NAMALWA (cell line): ENCODE data around the gene NTN4.
"Not testable (repeated sequence)": the region's sequence is repeated elsewhere in the genome, so short reads cannot be mapped to it uniquely, and the experiment has no call there.

Experiments
- DNase-seq: peaks from one replicate; pipeline ENCODE4 v3.0.0-alpha.2; 2015; ENCODE audit warnings: low spot score

The NTN4 gene

DNA sequence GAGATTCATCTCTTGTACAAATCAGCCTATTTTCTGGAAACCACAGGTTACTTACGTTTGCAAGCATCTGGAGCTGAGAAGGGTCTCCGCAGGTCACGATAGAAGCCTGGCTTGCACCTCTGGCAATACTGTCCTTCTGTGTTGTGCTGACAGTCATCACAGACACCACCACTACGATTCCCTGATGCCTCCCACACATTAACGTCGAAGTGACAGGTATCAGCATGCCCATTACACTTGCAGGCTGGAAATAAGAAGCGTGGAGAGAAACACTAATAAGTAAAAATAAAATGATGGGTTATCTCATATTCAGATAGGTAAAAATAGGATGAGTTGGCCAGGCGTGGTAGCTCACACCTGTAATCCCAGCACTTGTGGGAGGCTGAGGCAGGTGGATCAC is 80.2 kb downstream of the NTN4 start:
- no peak for DNase-seq

DNA sequence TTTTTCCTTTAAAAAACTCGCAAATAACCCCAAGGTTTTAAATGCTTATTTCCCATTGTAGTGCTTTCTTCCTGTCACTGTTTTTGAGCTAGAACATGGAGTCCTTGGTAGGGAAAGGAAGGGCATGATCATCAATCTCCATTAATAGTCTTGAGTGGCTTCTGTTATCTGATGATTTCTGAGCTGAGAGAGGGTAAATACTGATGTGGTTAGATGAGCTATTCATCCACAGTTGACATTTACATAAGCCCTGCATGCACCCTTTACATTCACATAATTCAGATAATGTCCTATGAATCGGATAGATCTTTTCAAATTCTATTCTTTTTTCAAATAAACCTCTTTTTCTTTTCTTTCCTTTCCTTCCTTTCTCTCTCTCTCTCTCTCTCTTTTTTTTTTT is 81.4 kb downstream of the NTN4 start:
- no peak for DNase-seq

DNA sequence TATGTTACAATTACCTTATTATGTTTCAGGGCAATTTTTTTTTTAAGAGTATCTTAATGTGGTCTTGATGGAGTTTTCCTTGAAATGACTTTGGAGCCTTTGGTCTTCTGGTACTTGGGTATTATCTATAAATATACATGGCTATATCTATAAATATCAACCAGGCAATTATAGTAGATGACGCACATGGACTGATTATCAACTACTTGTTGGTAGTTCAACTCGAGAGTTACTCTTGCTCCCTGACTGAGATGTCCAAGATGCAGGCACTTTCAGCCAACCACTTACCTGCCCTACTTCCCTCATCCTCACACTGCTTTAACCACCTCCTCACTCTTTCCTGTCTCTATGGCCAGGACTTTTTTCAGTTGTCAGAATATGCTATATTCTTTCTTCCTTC is 85.4 kb downstream of the NTN4 start:
- DNase-seq: no peak

DNA sequence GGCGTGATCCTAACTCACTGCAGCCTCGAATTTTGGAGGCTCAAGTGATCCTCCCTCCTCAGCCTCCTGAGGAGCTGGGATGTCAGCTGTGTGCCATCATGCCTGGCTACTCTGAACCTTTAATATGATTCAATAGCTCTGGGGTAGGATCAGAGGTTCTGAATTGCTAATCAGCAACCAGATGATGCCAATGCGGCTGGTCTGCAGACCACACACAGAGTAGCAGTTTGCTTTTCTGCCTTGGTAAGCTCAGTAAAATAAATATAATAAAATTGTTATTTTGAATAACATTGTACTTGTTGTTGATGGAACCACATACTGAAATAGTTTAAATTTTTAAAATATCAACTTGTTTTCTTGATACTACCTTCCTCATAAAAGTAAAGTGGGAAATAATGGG is 86.6 kb downstream of the NTN4 start:
- no peak for DNase-seq

DNA sequence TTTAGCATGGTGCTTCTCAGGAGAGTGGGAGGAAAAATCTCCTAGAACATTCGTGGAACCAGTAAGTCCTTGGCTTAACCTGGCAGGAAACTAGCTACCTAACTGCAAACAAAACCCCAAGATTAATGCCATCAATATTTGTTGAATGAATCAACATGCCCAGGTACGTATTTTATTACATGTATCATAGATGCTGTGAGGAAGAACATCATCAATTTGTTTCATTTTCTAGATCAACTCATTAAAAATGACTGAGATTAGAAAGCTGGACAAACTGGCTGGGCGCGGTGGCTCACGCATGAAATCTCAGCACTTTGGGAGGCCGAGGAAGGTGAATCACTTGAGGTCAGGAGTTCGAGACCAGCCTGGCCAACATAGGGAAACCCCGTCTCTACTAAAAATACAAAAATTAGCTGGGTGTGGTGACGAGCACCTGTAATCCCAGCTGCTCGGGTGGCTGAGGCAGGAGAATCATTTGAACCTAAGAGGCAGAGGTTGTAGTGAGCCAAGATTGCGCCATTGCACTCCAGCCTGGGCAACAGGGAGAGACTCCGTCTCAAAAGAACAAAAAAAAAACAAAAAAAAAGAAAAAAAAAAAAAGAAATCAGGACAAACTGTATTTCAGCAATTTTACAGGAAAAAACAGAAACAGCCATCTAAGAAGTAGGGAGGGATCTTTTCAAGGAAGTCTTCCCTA is 88.7 kb downstream of the NTN4 start:
- no peak for DNase-seq

DNA sequence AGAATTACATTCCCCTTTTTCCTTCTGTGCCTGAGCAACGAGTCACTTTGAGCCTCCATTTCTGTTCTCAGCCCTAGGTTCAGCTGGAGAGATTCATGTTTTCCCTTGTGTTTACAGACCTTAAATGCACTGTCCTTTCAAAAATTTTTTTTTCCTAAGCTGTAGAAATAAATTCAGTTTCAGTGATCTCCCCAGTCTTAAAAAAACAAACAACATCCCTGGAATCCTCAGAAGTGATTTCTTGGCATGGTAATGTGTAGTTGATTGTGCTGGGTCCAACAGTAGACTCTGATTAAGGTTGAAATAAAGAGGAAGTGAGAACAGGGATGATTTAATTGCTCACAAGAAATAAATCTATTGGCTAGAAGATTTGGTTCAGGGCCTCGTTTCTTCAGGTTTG is 89.3 kb downstream of the NTN4 start:
- peak; percentile 8 for DNase-seq

DNA sequence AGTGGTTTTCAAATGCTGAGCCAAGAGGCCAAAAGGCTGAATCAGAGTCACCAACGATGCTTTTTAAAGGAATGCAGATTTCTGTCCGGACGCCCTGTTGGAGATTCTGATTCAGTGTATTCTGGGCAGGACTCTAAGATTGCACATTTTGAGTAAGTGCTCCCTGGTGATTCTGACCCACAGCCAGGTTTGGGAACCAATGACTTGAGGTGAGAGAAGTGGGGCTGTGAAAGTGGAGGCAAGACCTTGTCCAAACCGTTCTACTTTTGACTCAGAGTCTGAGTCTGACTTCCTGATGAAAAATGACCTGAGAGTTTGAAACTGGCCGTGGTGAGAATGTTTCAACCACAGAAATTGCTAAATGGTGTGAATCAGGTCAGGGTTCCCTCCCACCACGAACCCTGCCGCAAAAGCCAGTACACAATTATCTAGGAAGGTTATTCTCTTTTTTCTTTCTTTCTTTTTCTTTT is 90.2 kb downstream of the NTN4 start:
- no peak for DNase-seq

DNA sequence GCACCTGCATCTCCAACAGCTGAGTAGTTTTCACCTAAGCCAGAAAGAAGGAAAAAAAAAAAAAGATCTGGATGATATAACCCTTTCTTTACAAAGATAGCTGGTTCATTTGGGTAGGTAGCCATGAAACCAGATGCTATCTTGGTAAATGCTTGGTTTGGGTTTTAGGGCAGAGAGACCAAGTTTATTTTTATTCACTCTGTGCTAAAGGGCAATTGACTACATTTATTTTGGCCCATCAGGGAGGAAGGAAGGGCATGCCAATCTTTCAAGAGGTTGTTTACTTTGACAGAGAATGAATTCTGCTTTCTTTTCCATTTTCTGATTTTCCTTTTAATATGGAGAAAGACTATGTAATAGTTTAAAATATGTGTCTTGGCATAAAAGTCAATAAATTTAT is 91.0 kb downstream of the NTN4 start:
- DNase-seq: no peak

DNA sequence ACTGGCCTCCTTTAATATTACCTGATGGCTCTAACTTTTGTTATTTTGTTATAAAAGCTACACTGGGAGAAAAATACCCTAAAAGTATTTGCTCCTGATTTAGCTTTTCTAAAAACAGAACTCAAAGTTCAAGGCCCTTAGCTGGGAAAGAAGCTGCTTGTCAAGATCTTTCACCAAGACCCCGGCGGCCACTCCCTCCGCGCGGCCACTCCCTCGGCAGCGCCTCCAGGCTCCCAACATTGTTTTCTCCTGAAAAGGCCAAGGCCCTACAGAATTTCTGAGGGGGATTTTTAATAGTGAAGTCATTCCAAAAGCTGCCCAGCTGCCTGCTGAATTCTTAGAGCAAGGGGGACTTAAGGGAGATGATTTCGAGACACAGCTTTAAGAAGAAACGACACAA is 96.4 kb downstream of the NTN4 start:
- DNase-seq: no peak

DNA sequence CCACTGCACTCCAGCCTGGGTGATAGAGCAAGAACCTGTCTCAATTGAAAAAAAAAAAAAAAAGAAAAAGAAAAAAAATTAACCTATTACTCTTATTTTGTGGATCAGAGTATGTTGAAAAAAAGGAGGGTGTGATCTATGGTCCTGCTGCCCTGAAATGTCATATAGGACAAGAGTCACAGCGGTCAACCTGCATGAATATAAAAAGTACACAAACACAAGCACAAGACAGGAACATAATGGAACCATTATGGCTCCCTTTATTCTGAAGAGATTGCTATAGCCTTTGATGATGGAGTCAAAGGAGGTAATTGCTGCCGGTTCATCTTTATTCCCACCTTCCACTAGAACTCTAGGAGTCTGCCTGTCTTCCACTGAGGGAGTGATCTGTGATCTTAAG is 96.9 kb downstream of the NTN4 start:
- DNase-seq: no peak

DNA sequence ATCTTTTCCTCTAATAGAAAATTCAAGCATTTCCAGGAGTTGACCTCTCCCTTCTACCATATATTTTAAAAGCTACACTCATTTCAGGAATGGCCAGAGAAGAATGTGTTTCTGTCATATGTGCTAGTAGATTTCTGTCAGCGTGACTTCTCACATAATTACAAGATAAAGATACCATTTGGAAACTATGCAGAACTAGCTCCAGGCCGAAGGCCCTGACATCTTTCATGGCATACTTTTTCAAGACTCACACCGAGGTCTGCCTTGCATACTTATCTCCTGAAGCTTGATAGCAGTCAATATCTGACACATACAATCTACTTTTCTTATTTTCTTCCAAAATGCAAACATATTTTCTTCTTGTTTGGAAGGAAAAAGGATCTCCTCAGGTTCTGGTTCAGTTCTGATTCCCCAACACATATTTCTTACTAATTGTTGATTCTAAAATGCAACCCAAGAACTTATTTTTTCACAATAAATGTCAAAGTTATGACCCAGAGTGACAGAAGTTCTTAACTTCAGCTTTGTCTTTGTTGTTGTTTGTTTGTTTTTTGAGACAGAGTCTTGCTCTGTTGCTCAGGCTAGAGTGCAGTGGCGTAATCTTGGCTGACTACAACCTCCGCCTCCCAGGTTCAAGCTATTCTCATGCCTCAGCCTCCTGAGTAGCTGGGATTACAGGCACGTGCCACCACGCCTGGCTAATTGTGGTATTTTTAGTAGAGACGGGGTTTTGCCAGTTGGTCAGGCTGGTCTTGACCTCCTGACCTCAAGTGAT is 99.5 kb downstream of the NTN4 start:
- no peak for DNase-seq

DNA sequence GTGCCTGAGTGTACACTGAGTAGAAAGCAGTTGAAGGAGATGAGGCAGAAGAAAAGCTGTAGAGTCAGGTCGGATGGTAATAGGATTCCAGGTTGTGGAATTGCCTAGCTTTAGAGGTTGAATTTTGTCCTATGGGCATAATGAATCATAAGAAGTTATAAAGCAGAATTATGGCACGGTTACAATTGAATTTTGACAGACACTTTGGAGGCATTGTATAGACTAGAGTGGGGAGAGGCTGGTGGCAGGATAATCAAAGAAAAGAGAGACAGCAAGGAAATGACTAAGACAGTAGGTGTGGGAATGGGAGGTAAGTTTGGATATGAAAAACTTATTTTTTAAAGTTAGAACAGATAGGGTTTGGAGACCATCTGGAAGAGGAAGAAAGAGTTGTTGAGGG is 102.6 kb downstream of the NTN4 start:
- no peak for DNase-seq

DNA sequence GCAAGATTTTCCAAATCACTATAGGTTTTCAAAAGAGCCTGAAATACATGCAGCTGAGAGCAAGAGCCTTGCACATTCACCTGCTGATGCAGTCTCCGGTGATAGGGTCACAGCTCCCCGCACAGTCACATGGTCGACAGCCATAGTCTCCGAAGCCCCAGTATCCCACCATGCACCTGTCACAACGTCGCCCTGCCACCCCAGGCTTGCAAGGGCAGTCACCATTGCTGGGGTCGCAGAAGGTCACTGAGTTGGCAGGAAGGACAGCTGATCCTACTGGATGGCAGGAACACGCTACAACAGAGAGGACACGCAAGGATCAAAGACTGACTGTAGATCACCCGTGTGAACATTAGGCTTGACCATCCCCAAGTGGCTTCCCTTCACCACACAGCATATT is 107.1 kb downstream of the NTN4 start:
- no peak for DNase-seq

DNA sequence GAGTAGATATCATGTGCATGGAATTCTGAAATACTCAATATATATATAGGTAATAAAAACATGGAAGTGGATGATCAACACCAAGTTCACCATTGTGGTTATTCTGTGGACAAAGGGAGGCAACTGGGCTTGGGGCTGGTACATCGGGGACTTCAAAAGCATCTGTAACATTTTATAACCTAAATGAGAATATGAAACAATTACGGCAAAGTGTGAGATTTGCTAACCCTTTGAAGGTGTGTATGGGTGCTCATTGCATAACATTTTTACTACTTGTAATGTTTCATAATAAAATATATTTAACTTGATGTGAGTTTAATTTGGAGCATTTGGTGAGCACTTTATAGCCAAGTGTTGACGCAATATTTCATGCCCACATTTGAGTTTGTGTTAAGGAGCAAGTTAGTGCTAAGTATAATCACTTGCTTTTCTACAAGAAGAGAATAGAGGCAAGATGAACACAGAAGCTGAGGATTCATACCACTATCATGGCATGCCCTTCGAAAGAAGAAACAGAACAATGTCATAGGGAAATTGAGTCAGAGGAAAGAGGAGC is 109.3 kb downstream of the NTN4 start:
- DNase-seq: no peak

DNA sequence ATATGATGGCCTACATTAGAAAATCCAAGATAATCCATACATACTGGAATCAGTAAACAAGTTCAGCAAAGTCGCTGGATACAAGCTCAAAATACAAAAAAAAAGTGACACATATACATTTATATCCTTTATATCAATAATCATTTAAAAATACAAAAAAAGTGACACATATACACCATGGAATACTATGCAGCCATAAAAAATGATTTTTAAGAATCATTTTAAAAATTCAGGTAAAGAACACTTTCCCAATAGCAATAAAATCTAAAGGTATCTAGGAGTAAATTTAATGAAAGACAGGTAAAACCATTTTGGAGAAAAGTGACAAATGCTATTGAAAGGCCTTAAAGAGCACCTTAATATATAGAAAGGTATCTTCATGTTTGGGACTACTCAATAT is 111.9 kb downstream of the NTN4 start:
- no peak for DNase-seq

DNA sequence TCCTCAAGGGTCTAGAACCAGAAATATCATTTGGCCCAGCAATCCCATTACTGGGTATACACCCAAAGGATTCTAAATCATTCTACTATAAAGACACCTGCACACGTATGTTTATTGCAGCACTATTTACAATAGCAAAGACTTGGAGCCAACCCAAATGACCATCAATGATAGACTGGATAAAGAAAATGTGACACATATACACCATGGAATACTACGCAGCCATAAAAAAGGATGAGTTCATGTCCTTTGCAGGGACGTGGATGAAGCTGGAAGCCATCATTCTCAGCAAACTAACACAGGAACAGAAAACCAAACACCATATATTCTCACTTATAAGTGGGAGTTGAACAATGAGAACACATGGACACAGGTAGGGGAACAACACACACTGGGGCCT is 112.8 kb downstream of the NTN4 start:
- not testable (repeated sequence) for DNase-seq

DNA sequence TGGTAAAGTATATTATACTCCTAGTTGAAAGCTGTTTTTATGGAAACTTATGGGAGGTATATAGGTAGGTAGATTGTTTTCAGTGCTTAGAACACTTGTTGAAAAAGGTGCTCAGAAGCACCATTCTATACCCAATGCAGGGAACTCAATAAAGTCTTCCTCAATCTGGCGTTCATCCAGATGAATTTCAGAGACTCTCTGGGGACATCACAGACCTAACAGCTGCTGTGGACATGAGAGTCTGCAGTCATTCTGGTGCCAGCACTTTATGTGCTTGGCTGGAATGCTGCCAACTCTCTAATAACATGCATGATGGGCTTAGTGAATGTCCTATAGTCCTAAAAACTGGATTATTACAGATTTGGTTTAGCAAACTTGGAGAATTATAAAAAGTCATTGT is 115.9 kb downstream of the NTN4 start:
- DNase-seq: peak; percentile 79

DNA sequence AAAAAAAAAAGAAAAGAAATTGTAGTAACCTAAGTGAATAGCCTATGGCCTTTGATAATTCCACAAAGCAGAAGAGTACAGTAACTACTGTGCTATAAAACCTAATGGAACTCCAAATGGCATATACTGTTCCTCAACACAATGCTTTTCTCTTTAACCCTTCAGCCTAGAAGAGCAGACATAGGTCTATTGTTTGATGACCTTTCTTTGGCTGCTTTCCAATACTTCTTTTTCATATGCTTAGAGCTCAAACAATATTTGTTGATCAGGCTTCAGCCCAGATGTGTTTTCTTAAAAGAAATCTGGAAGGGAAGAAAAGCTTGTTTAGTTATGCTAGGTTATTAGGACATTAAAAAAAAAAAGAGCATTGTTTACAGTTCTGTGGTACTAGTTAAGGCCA is 116.4 kb downstream of the NTN4 start:
- DNase-seq: no peak

DNA sequence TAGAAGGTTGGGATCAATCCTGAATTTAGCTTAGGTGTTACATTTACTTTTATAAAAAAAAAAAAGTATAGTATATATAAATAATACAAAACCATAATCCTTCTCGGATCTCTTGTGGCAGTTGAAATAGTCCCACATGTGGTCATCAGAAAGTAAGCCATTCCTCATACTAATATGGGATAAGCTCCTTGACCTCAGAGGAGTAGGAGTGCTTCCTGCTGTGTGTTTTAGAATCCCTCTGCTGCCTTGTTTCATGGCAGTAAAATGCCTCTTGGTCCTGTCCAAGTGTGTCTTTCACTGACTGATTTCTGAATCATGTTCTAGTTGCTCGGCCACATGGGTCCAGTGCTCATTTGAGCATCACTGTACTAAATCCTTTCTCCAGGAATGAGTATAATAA is 117.0 kb downstream of the NTN4 start:
- no peak for DNase-seq

DNA sequence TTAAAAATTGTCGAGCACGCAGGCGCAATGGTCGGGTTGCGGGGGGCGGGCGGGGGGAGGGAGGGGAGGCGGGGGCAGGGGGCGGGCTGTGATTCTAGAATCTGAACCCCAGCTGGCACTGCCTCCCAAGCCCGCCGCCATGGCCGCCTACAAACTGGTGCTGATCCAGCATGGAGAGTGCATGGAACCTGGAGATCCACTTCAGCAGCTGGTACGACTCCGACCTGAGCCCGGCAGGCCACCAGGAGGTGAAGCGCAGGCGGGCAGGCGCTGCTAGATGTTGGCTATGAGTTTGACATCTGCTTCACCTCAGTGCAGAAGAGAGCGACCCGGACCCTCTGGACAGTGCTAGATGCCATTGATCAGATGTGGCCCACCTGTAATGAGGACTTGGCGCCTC is 118.4 kb downstream of the NTN4 start:
- no peak for DNase-seq

DNA sequence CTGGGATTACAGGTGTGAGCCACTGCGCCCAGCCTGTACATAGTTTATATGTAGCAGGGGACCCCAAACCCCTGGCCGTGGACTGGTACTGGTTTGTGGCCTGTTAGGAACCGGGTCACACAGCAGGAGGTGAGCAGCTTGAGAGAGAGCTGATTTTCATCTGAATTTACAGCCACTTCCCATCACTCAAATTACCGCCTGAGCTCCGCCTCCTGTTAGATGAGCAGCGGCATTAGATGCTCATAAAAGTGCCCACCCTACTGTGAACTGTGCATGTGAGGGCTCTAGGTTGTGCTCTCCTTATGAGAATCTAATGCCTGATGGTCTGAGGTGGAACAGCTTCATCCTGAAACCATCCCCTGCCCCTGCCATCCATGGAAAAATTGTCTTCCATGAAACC is 119.3 kb downstream of the NTN4 start:
- DNase-seq: no peak

DNA sequence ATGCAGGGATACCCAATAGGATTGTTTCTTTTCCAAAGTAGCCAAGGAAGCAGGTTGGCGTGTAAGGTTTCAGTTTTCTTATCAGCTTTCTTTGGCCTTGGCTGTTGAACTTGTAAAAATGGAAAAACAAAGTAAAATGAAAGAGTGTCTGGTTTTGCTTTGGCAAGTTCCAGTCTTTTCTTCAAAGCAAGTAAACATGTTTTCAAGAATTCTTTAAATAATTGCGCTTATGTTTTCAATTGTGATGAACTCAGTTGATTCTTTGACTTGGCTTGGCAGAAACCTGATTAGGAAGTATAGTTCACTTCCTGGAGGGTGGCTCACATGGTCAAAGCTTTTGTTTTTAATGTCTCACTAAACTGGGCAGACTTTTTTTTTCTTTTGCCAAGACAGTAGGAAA is 127.0 kb downstream of the NTN4 start:
- DNase-seq: no peak

DNA sequence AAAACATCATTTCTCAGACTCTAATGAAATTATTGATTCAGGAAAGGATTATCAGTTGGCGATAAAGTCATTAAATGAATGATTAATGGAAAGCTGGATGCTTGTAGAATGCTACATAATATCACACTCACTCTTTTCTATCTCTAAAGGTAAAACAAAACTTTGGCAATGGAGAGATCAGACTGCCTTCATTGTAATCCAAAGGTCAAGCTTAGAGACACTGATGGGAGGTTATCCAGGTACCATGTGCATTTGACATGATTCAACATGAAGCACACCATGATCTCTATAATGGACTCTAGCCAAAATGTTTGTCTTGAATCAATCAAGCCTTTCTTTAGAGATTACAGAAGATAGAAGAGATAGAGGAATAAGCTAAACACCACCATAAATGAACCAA is 129.2 kb downstream of the NTN4 start:
- DNase-seq: no peak

DNA sequence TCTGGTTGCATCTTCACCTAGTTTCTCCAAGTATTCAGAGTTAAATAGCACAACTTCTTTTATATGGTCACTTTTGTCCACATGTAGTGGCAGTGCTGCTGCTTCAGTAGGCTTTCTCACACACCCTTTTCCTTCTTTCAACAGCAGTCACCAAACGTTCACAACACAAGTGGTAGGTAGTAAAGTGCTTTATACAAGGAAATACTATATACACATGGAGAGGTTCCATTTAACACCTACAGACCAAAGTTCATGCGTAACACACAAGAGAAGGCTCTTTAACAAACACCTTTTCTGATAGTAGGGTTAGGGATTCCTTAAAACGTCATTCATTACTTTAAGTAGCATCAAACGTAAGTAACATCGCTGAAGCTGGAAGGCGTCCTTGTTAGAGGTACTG is 132.2 kb downstream of the NTN4 start:
- DNase-seq: no peak
